K562 (cell line): ENCODE results near the gene FKBP2. TPM values are rescaled to one million over a fixed set of nuclear protein-coding genes. Genes with fewer than 3 reads are reported as not detected.

Source experiments
- CHD2 ChIP-seq: IDR thresholded peaks from 2 replicates; pipeline ENCODE4 v1.6.1; 2011; ENCODE audit warnings: low read depth, low read length
- DNMT1 ChIP-seq: fragments of 450-650 bp; IDR thresholded peaks from 2 replicates; pipeline ENCODE4 v1.6.1; 2016; ENCODE audit warnings: antibody characterized with exemption, mild to moderate bottlenecking
- HBP1 ChIP-seq: fragments of 450-650 bp; formaldehyde crosslinking; IDR thresholded peaks from 2 replicates; pipeline ENCODE4 v1.4.0; 2022; ENCODE audit warnings: missing genetic modification characterization
- MAFG ChIP-seq: fragments of 450-650 bp; conservative IDR thresholded peaks from 2 replicates; pipeline ENCODE4 v1.6.1; 2016; ENCODE audit warnings: missing genetic modification characterization, missing compliant biosample characterization
- MGA ChIP-seq: fragments of 450-650 bp; IDR thresholded peaks from 2 replicates; pipeline ENCODE4 v1.6.1; 2016; ENCODE audit warnings: mild to moderate bottlenecking, moderate library complexity
- NR2F6 ChIP-seq: fragments of 450-650 bp; formaldehyde crosslinking; IDR thresholded peaks from 2 replicates; pipeline ENCODE4 v1.4.0; 2020; ENCODE audit warnings: mild to moderate bottlenecking
- SFPQ ChIP-seq: fragments of 200-400 bp; formaldehyde crosslinking; IDR thresholded peaks from 2 replicates; pipeline ENCODE4 v1.6.1; 2017; ENCODE audit warnings: mild to moderate bottlenecking, low read depth, low read length, moderate library complexity
- SOX6 ChIP-seq: fragments of 450-650 bp; IDR thresholded peaks from 2 replicates; pipeline ENCODE4 v1.6.1; 2014; ENCODE audit warnings: mild to moderate bottlenecking
- USF1 ChIP-seq: sonication (generic); formaldehyde crosslinking; IDR thresholded peaks from 2 replicates; pipeline ENCODE4 v1.9.0; 2022; ENCODE audit warnings: mild to moderate bottlenecking, missing genetic modification reagents
- ZNF165 ChIP-seq: fragments of 250-450 bp; sonication (Bioruptor Pico); IDR thresholded peaks from 2 replicates; pipeline ENCODE4 v1.4.0; 2020; ENCODE audit warnings: borderline replicate concordance
- ZNF778 ChIP-seq: fragments of 450-650 bp; formaldehyde crosslinking; IDR thresholded peaks from 2 replicates; pipeline ENCODE4 v1.4.0; 2020; ENCODE audit warnings: mild to moderate bottlenecking, moderate library complexity
- ZSCAN29 ChIP-seq: fragments of 450-650 bp; IDR thresholded peaks from 2 replicates; pipeline ENCODE4 v1.6.1; 2017
- polyA plus RNA-seq, 8 experiments: library from polyadenylated mRNA; depleted of rRNA in 4 of 8; stranded (reverse) in 5 of 8; unstranded in 3 of 8; fragments of >200 nt; fragmentation: Nextera tagmentation in 2 of 8; fragmentation: Illumina TruSeq in 1 of 8; extraction: Ambion mirVana in 2 of 8; extraction: Trizol in 1 of 8; gene quantifications; 2 replicates each; pipeline versions ENCODE4 v1.2.1 to v1.2.3, GENCODE V29; 2011 to 2014; ENCODE audit warnings: inconsistent platforms in 1 of 8, missing spikeins in 1 of 8
- total RNA-seq, 7 experiments: library from RNA; depleted of rRNA in 6 of 7; stranded (reverse); fragments of >200 nt in 6 of 7; fragmentation: Illumina TruSeq in 2 of 7; extraction: Trizol in 2 of 7; gene quantifications; 2 replicates each; pipeline versions ENCODE4 v1.2.1 to v1.2.3, GENCODE V29; 2011 to 2021; ENCODE audit warnings: low replicate concordance in 1 of 7

The FKBP2 gene
- total and polyA plus RNA-seq, 9 of the 15 experiments (the other 6 are each of a cell fraction or from before 2014, with no cell fraction given): 3.5 to 151 (median 58.1) TPM

GRCh38 chr11:64240435-64241240, at the start of gene FKBP2 (continued):
- TF ChIP-seq MGA (no peak), SOX6 (peak; percentile 49), DNMT1 (no peak), ZNF778 (CRISPR knock-in tag) (no peak), ZNF165 (no peak), USF1 (CRISPR knock-in tag) (peak; percentile 67), NR2F6 (CRISPR knock-in tag) (no peak), CHD2 (no peak), ZSCAN29 (no peak), HBP1 (CRISPR knock-in tag) (no peak), SFPQ (no peak), MAFG (tag) (no peak)
